ENCODE measurements around the gene ZSWIM5.

- TF ChIP-seq EZH2 (optimal IDR thresholded peaks at IDR 0.05; ENCODE audit: low read depth, low read length) (no peak), CTCF (IDR thresholded peaks at IDR 0.05; ENCODE audit: low read length) (no peak), EZH2phosphoT487 (IDR thresholded peaks at IDR 0.05; ENCODE audit: low read length) (no peak)
Measured at GRCh38 chr1:45152126-45152525, 54.3 kb downstream of the ZSWIM5 start.
